IMR-90 (cell line): ENCODE measurements around the gene VPS26A. TPM values are rescaled to one million over a fixed set of nuclear protein-coding genes. Genes with fewer than 3 reads are reported as not detected.

Experiments used
- ATAC-seq: fragments of 200-7000 bp; cut with Tn5 transposase; 2 replicates; pipeline ENCODE4 v1.9.1; 2020; ENCODE audit warnings: low read depth, mild to moderate bottlenecking, moderate library complexity
- BruUV-seq: library from RNA; stranded (reverse); fragments of 400-500 nt; replicated peaks from 2 replicates; lab custom pipeline; 2021; lab: Mats Ljungman, UMichigan
- CTCF ChIA-PET: fragments of 300-600 bp; formaldehyde crosslinking; extraction: SDS; loops from one replicate; lab custom pipeline; 2021; ENCODE audit warnings: antibody characterized with exemption; lab: Yijun Ruan, JAX
- POLR2A ChIA-PET: fragments of 300-600 bp; sonication (Branson Sonifier 250); formaldehyde crosslinking; loops from one replicate; lab custom pipeline; 2022; ENCODE audit warnings: antibody characterized with exemption; ENCODE audit not compliant: unreplicated experiment; lab: Charles Lee
- DNase-seq: peaks from one replicate; pipeline ENCODE4 v3.0.0; 2013
- H2AFZ ChIP-seq: replicated peaks from 2 replicates; pipeline ENCODE3; 2013; ENCODE audit warnings: low read length, mild to moderate bottlenecking; ENCODE audit not compliant: poor library complexity
- H2AK5ac ChIP-seq: 2 replicates; pipeline ENCODE4 v1.6.1; 2013; ENCODE audit warnings: low read depth, low read length, inconsistent platforms
- H2AK9ac ChIP-seq: replicated peaks from 2 replicates; pipeline ENCODE3; 2013; ENCODE audit warnings: mild to moderate bottlenecking, low read depth, low read length, moderate library complexity; ENCODE audit not compliant: poor library complexity
- H2BK120ac ChIP-seq: 2 replicates; pipeline ENCODE4 v1.6.1; 2013; ENCODE audit warnings: low read depth, low read length, inconsistent platforms
- H2BK15ac ChIP-seq: 3 replicates; pipeline ENCODE4 v1.6.1; 2013; ENCODE audit warnings: low read depth, low read length, inconsistent platforms
- H2BK20ac ChIP-seq: 2 replicates; pipeline ENCODE4 v1.6.1; 2013; ENCODE audit warnings: low read depth, mild to moderate bottlenecking, inconsistent platforms, low read length, moderate library complexity
- H2BK5ac ChIP-seq: 2 replicates; pipeline ENCODE4 v1.6.1; 2013; ENCODE audit warnings: mild to moderate bottlenecking, low read depth, low read length, inconsistent platforms; ENCODE audit not compliant: poor library complexity, severe bottlenecking
- H3K14ac ChIP-seq: replicated peaks from 2 replicates; pipeline ENCODE4 v1.6.1; 2013; ENCODE audit warnings: low read depth, low read length, inconsistent platforms
- H3K18ac ChIP-seq: 2 replicates; pipeline ENCODE4 v1.6.1; 2013; ENCODE audit warnings: low read depth, low read length, control low read depth
- H3K23ac ChIP-seq: 2 replicates; pipeline ENCODE4 v1.6.1; 2013; ENCODE audit warnings: low read depth, low read length, inconsistent platforms
- H3K27ac ChIP-seq: 2 replicates; pipeline ENCODE4 v1.5.1; 2013; ENCODE audit warnings: mild to moderate bottlenecking, control low read depth, low read length; ENCODE audit not compliant: insufficient read depth
- H3K27me3 ChIP-seq: 2 replicates; pipeline ENCODE4 v1.6.1; 2013; ENCODE audit warnings: low read length; ENCODE audit not compliant: control insufficient read depth, insufficient read depth
- H3K36me3 ChIP-seq: 2 replicates; pipeline ENCODE4 v1.6.1; 2013; ENCODE audit warnings: low read length, mixed read lengths; ENCODE audit not compliant: control insufficient read depth, insufficient read depth
- H3K4ac ChIP-seq: 2 replicates; pipeline ENCODE4 v1.6.1; 2013; ENCODE audit warnings: low read depth, low read length, inconsistent platforms
- H3K4me1 ChIP-seq: 2 replicates; pipeline ENCODE4 v1.6.1; 2013; ENCODE audit warnings: low read length, mixed read lengths; ENCODE audit not compliant: control insufficient read depth, insufficient read depth
- H3K4me2 ChIP-seq: 2 replicates; pipeline ENCODE4 v1.6.1; 2013; ENCODE audit warnings: low read depth, mild to moderate bottlenecking, control low read depth, low read length, moderate library complexity
- H3K4me3 ChIP-seq: 2 replicates; pipeline ENCODE4 v1.5.1; 2013; ENCODE audit warnings: low read depth, mild to moderate bottlenecking, control low read depth, low read length, moderate library complexity; ENCODE audit not compliant: insufficient read depth
- H3K56ac ChIP-seq: 2 replicates; pipeline ENCODE4 v1.6.1; 2013; ENCODE audit warnings: low read length, inconsistent platforms; ENCODE audit not compliant: insufficient read depth; ENCODE audit errors: extremely low read depth
- H3K79me1 ChIP-seq, 2 experiments: 2 replicates each; pipeline ENCODE4 v1.6.1; 2013; ENCODE audit warnings: low read length in 2 of 2, inconsistent platforms in 1 of 2, low read depth in 1 of 2
- H3K9ac ChIP-seq: 2 replicates; pipeline ENCODE4 v1.6.1; 2013; ENCODE audit warnings: low read depth, low read length, control low read depth
- H3K9me1 ChIP-seq: 2 replicates; pipeline ENCODE4 v1.6.1; 2013; ENCODE audit warnings: low read length, inconsistent platforms; ENCODE audit not compliant: insufficient read depth
- H3K9me3 ChIP-seq: 2 replicates; pipeline ENCODE4 v1.6.1; 2013; ENCODE audit warnings: low read length; ENCODE audit not compliant: control insufficient read depth, insufficient read depth
- H4K20me1 ChIP-seq: 2 replicates; pipeline ENCODE4 v1.6.1; 2013; ENCODE audit warnings: low read length, inconsistent platforms; ENCODE audit not compliant: insufficient read depth
- H4K5ac ChIP-seq: 2 replicates; pipeline ENCODE4 v1.6.1; 2013; ENCODE audit warnings: mild to moderate bottlenecking, low read depth, low read length, control low read depth
- H4K8ac ChIP-seq, 2 experiments: 2 replicates each; pipeline ENCODE4 v1.6.1; 2013; ENCODE audit warnings: low read depth in 2 of 2, low read length in 2 of 2, control low read depth in 1 of 2, inconsistent platforms in 1 of 2
- H4K91ac ChIP-seq: 2 replicates; pipeline ENCODE4 v1.6.1; 2013; ENCODE audit warnings: low read depth, low read length, inconsistent platforms; ENCODE audit not compliant: insufficient read depth
- CTCF ChIP-seq: conservative IDR thresholded peaks from 2 replicates; pipeline ENCODE4 v1.5.1; 2012; ENCODE audit warnings: mild to moderate bottlenecking, low read depth, low read length, improper control_type of control experiment
- RAD21 ChIP-seq: IDR thresholded peaks from 2 replicates; pipeline ENCODE4 v1.6.1; 2012; ENCODE audit warnings: low read length, improper control_type of control experiment
- SMC3 ChIP-seq: fragments of 150-350 bp; IDR thresholded peaks from 2 replicates; pipeline ENCODE4 v1.6.1; 2016; ENCODE audit warnings: low read depth, mild to moderate bottlenecking, antibody characterized with exemption, low read length, moderate library complexity
- WGBS, 2 experiments: methylation state at CpG; one replicate each; pipeline versions ENCODE4 v1.1.5 to v1.1.7; 2013; ENCODE audit warnings: missing lambda C conversion rate in 2 of 2; ENCODE audit not compliant: insufficient read length in 1 of 2; ENCODE audit errors: extremely low coverage in 2 of 2; 5-methylcytosine and 5-hydroxymethylcytosine counted together
- dilution Hi-C: fragments of 300-500 bp; cut with HindIII; formaldehyde crosslinking; loops from one replicate; pipeline ENCODE4 v1.14.3; 2018; ENCODE audit warnings: low sequenced_read_pairs; ENCODE audit not compliant: unreplicated experiment
- in situ Hi-C: fragments of 300-500 bp; cut with MboI; formaldehyde crosslinking; loops from 3 replicates; pipeline ENCODE4 v1.14.3; 2019; ENCODE audit warnings: low sequenced_read_pairs, inconsistent platforms, mixed read lengths
- intact Hi-C: fragments of 100-400 bp; cut with micrococcal nuclease; formaldehyde crosslinking; loops from 2 replicates; pipeline ENCODE4 v1.10.0; 2022
- polyA plus RNA-seq, 3 experiments: library from polyadenylated mRNA; depleted of rRNA; stranded (reverse); fragments of >200 nt; gene quantifications; 2 replicates each; pipeline ENCODE4 v1.2.3, GENCODE V29; 2012; ENCODE audit warnings: low replicate concordance in 1 of 3
- total RNA-seq: library from RNA; depleted of rRNA; stranded (reverse); fragments of >200 nt; gene quantifications from 2 replicates; pipeline ENCODE4 v1.2.3, GENCODE V29; 2012

The VPS26A gene
- total and polyA plus RNA-seq, 2 of the 4 experiments (the other 2 are of a cell fraction): 7.2 to 18.7 TPM

- Histone ChIP-seq H3K4me1 (peaks cover 6% of the 10 kb centered on the region), H3K4ac (no peak overlapping the region), H4K8ac (no peak overlapping the region), H3K9me1 (no peaks in the 10 kb centered on the region; the same call in 1 of the 2 replicates), H3K27me3 (no peaks in the 10 kb centered on the region), H4K5ac (no peak overlapping the region), H2BK15ac (no peak overlapping the region), H3K79me1 (0 out of 4 replicates have a peak, but pooled peaks cover 0 to 6% of the 10 kb centered on the region in 2 experiments), H2AK9ac (no peak overlapping the region), H3K9me3 (no peaks in the 10 kb centered on the region), H3K27ac (no peak overlapping the region), H2BK20ac (no peak overlapping the region), H3K9ac (no peak overlapping the region), H3K14ac (no peak overlapping the region), H3K18ac (no peak overlapping the region), H2BK5ac (no peak overlapping the region), H3K36me3 (no peaks in the 10 kb centered on the region), H3K56ac (no peak overlapping the region), H4K20me1 (no peaks in the 10 kb centered on the region), H3K4me2 (no peak overlapping the region), H3K23ac (no peak overlapping the region), H4K91ac (no peak overlapping the region), H2BK120ac (no peak overlapping the region), H3K4me3 (no peak overlapping the region), H2AFZ (no peak overlapping the region), H2AK5ac (no peak overlapping the region)
- 0 out of 2 replicates have a peak, but pooled peaks have one; percentile 31 for ATAC-seq
- no CpG with 5 or more reads among the region's 1 CpG for WGBS, 2 experiments
- in situ Hi-C loops (loop anchor here (5.0 kb wide), 1 partner anchor 87 kb away; no protein-coding TSS in a partner anchor), intact Hi-C loops (loop anchor here (1.0 to 5.0 kb wide), 3 partner anchors 89 to 298 kb away; partner anchors contain the start of gene KIFBP), dilution Hi-C loops (no loop called here)
- TF ChIP-seq SMC3: no peak
- TF ChIP-seq RAD21: peak; percentile 28; the same call in 1 of the 2 replicates
- TF ChIP-seq CTCF: peak; percentile 32
- CTCF ChIA-PET: interaction anchor here (0.5 to 1.9 kb wide), 5 partner anchors 15 to 99 kb away, joined by 3 to 16 read pairs (median 3); no protein-coding TSS in a partner anchor
- POLR2A ChIA-PET: no interaction called here
- DNase-seq: peak; percentile 33
- no TSS peak for BruUV-seq
Measured at GRCh38 chr10:69093933-69094332, 30.0 kb upstream of the VPS26A start.
